GM12878 (cell line): ENCODE results near the gene KIAA1217. TPM values are rescaled to one million over a fixed set of nuclear protein-coding genes. Genes with fewer than 3 reads are reported as not detected.

ENCODE experiments used
- ATAC-seq: fragments of 200-7000 bp; cut with Tn5 transposase; 3 replicates; pipeline ENCODE4 v1.9.1; 2020; ENCODE audit warnings: mild to moderate bottlenecking, moderate library complexity
- BruUV-seq: library from RNA; stranded (reverse); fragments of 400-500 nt; replicated peaks from 2 replicates; lab custom pipeline; 2021; lab: Mats Ljungman, UMichigan
- CTCF ChIA-PET: fragments of 300-600 bp; sonication (Branson Sonifier 250); formaldehyde crosslinking; extraction: SDS; loops from one replicate; lab custom pipeline; 2021; ENCODE audit warnings: inconsistent platforms; lab: Yijun Ruan, JAX
- POLR2A ChIA-PET: fragments of 350-600 bp; formaldehyde crosslinking; extraction: SDS; loops from one replicate; lab custom pipeline; 2021; ENCODE audit warnings: inconsistent platforms; lab: Charles Lee
- RAD21 ChIA-PET: fragments of 300-600 bp; sonication (Branson Sonifier 250); formaldehyde crosslinking; loops from one replicate; lab custom pipeline; 2023; ENCODE audit warnings: antibody characterized with exemption; ENCODE audit not compliant: unreplicated experiment; lab: Charles Lee
- SMC1A ChIA-PET: fragments of 300-600 bp; sonication (Branson Sonifier 250); formaldehyde crosslinking; loops from one replicate; lab custom pipeline; 2023; ENCODE audit not compliant: unreplicated experiment, uncharacterized antibody; lab: Charles Lee
- DNase-seq: peaks from one replicate; pipeline ENCODE4 v3.0.0-alpha.2; 2011; ENCODE audit warnings: low read depth, low spot score
- FAIRE-seq: peaks from 3 replicates; lab custom pipeline; 2011; peaks lifted over from hg19 to GRCh38; lab: Jason Lieb, UNC
- H2AFZ ChIP-seq: 2 replicates; pipeline ENCODE4 v1.6.0; 2011; ENCODE audit warnings: low read depth, low read length, control low read depth; ENCODE audit not compliant: control insufficient read depth
- H3K27ac ChIP-seq: 2 replicates; pipeline ENCODE4 v1.5.1; 2011; ENCODE audit warnings: control low read depth; ENCODE audit not compliant: control insufficient read depth, insufficient read depth
- H3K27me3 ChIP-seq, 2 experiments: replicated peaks in 1 of 2; 2 replicates each; pipeline versions ENCODE4 v1.6.0 to v1.6.1; 2011; ENCODE audit warnings: low read length in 1 of 2; ENCODE audit not compliant: control insufficient read depth in 2 of 2, insufficient read depth in 2 of 2
- H3K36me3 ChIP-seq, 2 experiments: 2 replicates each; pipeline ENCODE4 v1.5.1; 2011; ENCODE audit warnings: low read length in 1 of 2; ENCODE audit not compliant: control insufficient read depth in 2 of 2, insufficient read depth in 2 of 2
- H3K4me1 ChIP-seq: 2 replicates; pipeline ENCODE4 v1.6.1; 2011; ENCODE audit warnings: mild to moderate bottlenecking, low read length, moderate library complexity, mixed read lengths; ENCODE audit not compliant: control insufficient read depth, insufficient read depth
- H3K4me2 ChIP-seq: 2 replicates; pipeline ENCODE4 v1.6.0; 2011; ENCODE audit warnings: control low read depth; ENCODE audit not compliant: control insufficient read depth, insufficient read depth
- H3K4me3 ChIP-seq: fragments of 200-600 bp; sonication (generic); 2 replicates; pipeline ENCODE4 v1.5.1; 2016
- H3K79me2 ChIP-seq: 2 replicates; pipeline ENCODE4 v1.6.0; 2011; ENCODE audit warnings: low read length; ENCODE audit not compliant: control insufficient read depth, insufficient read depth
- H3K9ac ChIP-seq: 2 replicates; pipeline ENCODE4 v1.8.0; 2011; ENCODE audit warnings: low read length, control low read depth, mixed read lengths; ENCODE audit not compliant: control insufficient read depth, insufficient read depth
- H3K9me3 ChIP-seq: replicated peaks from 3 replicates; pipeline ENCODE4 v1.5.1; 2011; ENCODE audit warnings: mild to moderate bottlenecking, low read length; ENCODE audit not compliant: control insufficient read depth, insufficient read depth
- H4K20me1 ChIP-seq: 2 replicates; pipeline ENCODE4 v1.6.0; 2011; ENCODE audit not compliant: control insufficient read depth, insufficient read depth
- ASH2L ChIP-seq: fragments of 300-600, 200-600 bp; sonication (generic); IDR thresholded peaks from 2 replicates; pipeline ENCODE4 v1.6.1; 2017; ENCODE audit warnings: low read depth, mild to moderate bottlenecking, borderline replicate concordance
- BCLAF1 ChIP-seq: fragments of 450-650 bp; IDR thresholded peaks from 2 replicates; pipeline ENCODE4 v1.6.1; 2017; ENCODE audit warnings: antibody characterized with exemption, mild to moderate bottlenecking, moderate library complexity
- CHD4 ChIP-seq: fragments of 200-600 bp; sonication (generic); IDR thresholded peaks from 2 replicates; pipeline ENCODE4 v1.6.1; 2016; ENCODE audit warnings: mild to moderate bottlenecking
- EGR1 ChIP-seq, 2 experiments: IDR thresholded peaks; 1 replicate in 1 of 2; 2 replicates in 1 of 2; pipeline ENCODE4 v1.6.1; 2011 to 2012; ENCODE audit warnings: low read depth in 2 of 2, low read length in 2 of 2, borderline replicate concordance in 1 of 2, mild to moderate bottlenecking in 1 of 2, moderate library complexity in 1 of 2
- JUNB ChIP-seq: IDR thresholded peaks from 2 replicates; pipeline ENCODE4 v1.6.1; 2016; ENCODE audit warnings: antibody characterized with exemption, mild to moderate bottlenecking
- MLLT1 ChIP-seq: fragments of 450-650 bp; IDR thresholded peaks from 2 replicates; pipeline ENCODE4 v1.6.1; 2016; ENCODE audit warnings: mild to moderate bottlenecking
- NBN ChIP-seq: fragments of 450-650 bp; IDR thresholded peaks from 2 replicates; pipeline ENCODE4 v1.6.1; 2016
- NFIC ChIP-seq: IDR thresholded peaks from 2 replicates; pipeline ENCODE4 v1.6.1; 2012; ENCODE audit warnings: low read depth, mild to moderate bottlenecking, inconsistent platforms, low read length, moderate library complexity
- NR2C2 ChIP-seq: IDR thresholded peaks from 2 replicates; pipeline ENCODE4 v1.6.1; 2011; ENCODE audit warnings: borderline replicate concordance, low read depth; ENCODE audit not compliant: control insufficient read depth, insufficient read length
- PBX3 ChIP-seq: IDR thresholded peaks from 2 replicates; pipeline ENCODE4 v1.6.1; 2011; ENCODE audit warnings: mild to moderate bottlenecking, low read depth, low read length, moderate library complexity; ENCODE audit not compliant: insufficient replicate concordance
- SUPT20H ChIP-seq: IDR thresholded peaks from 2 replicates; pipeline ENCODE4 v1.6.1; 2011; ENCODE audit warnings: low read depth, mild to moderate bottlenecking, low read length, moderate library complexity, borderline replicate concordance; ENCODE audit not compliant: control insufficient read depth
- TAF1 ChIP-seq: IDR thresholded peaks from 2 replicates; pipeline ENCODE4 v1.6.1; 2011; ENCODE audit warnings: mild to moderate bottlenecking, low read depth, low read length, borderline replicate concordance
- YBX1 ChIP-seq: fragments of 450-650 bp; IDR thresholded peaks from 2 replicates; pipeline ENCODE4 v1.6.1; 2016; ENCODE audit warnings: antibody characterized with exemption
- ZNF207 ChIP-seq: fragments of 450-650 bp; IDR thresholded peaks from 2 replicates; pipeline ENCODE4 v1.6.1; 2014; ENCODE audit warnings: antibody characterized with exemption, mild to moderate bottlenecking, borderline replicate concordance
- ZNF274 ChIP-seq: IDR thresholded peaks from one replicate; pipeline ENCODE4 v1.8.0; 2011; ENCODE audit not compliant: insufficient read length, insufficient read depth
- ZNF622 ChIP-seq: fragments of 450-650 bp; IDR thresholded peaks from 2 replicates; pipeline ENCODE4 v1.6.1; 2017; ENCODE audit warnings: mild to moderate bottlenecking, inconsistent platforms
- in situ Hi-C: fragments of 300-500 bp; cut with MboI; formaldehyde crosslinking; loops from 9 replicates; pipeline ENCODE4 v1.14.3; 2018; ENCODE audit warnings: mixed read lengths
- intact Hi-C: fragments of 100-400 bp; cut with micrococcal nuclease; formaldehyde crosslinking; loops from one replicate; pipeline ENCODE4 v1.14.2; 2022; ENCODE audit not compliant: unreplicated experiment
- polyA plus RNA-seq, 11 experiments: library from polyadenylated mRNA; depleted of rRNA in 4 of 11; unstranded in 6 of 11; stranded (reverse) in 5 of 11; fragments of >200 nt; fragmentation: Nextera tagmentation in 4 of 11; fragmentation: Illumina TruSeq in 1 of 11; extraction: Ambion mirVana in 4 of 11; extraction: Trizol in 1 of 11; gene quantifications; 1 replicate in 1 of 11; 2 replicates in 10 of 11; pipeline versions ENCODE4 v1.2.1 to v1.2.3, GENCODE V29; 2011 to 2016; ENCODE audit warnings: inconsistent platforms in 2 of 11, missing spikeins in 2 of 11, low read depth in 1 of 11
- total RNA-seq, 4 experiments: library from RNA; depleted of rRNA in 3 of 4; stranded (reverse); fragments of >200 nt in 3 of 4; fragmentation: Illumina TruSeq in 1 of 4; extraction: Trizol in 1 of 4; gene quantifications; 2 replicates each; pipeline versions ENCODE4 v1.2.1 to v1.2.3, GENCODE V29; 2013 to 2021

Gene KIAA1217
- total and polyA plus RNA-seq, 10 of the 15 experiments (the other 5 are each of a cell fraction or from before 2014, with no cell fraction given) = 0.57 to 3.8 (median 2.1) TPM

DNA sequence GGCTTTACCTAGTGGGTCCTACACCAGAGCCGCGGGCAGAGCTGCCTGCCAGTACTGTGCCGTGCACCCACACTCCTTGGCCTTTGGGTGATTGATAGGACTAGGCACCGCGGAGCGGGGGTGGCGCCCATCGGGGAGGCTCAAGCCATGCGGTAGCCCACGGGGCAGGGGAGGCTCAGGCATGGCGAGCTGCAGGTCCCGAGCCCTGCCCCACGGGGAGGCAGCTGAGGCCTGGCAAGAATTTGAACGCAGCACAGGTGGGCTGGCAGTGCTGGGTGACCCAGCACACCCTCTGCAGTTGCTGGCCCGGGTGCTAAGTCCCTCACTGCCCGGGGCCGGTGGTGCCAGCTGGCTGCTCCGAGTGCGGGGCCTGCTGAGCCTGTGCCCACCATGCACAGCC lies 32.3 kb upstream of the KIAA1217 start (continued):
- no peak for TF ChIP-seq BCLAF1
- TF ChIP-seq MLLT1 = no peak
- TF ChIP-seq SUPT20H = no peak

- SMC1A ChIA-PET = no interaction called here
- TF ChIP-seq JUNB (no peak), BCLAF1 (no peak), ASH2L (no peak), CHD4 (no peak), NR2C2 (no peak), ZNF274 (no peak), PBX3 (no peak), ZNF622 (no peak), NBN (no peak), TAF1 (no peak), NFIC (no peak), ZNF207 (no peak), YBX1 (no peak), EGR1 (IDR thresholded peaks at IDR 0.05; ENCODE audit: borderline replicate concordance in 1 of 2, low read depth in 2 of 2, low read length in 2 of 2) (no peak)
- TF ChIP-seq, all 136 proteins: peak for 0
- Histone ChIP-seq H3K4me2 (no peak overlapping the region), H4K20me1 (no peaks in the 10 kb centered on the region), H3K36me3 (no peaks in the 10 kb centered on the region), H3K9ac (no peak overlapping the region), H3K27ac (no peak overlapping the region), H3K79me2 (no peaks in the 10 kb centered on the region), H3K4me3 (no peak overlapping the region), H3K9me3 (no peaks in the 10 kb centered on the region), H3K4me1 (no peaks in the 10 kb centered on the region), H3K27me3 (no peaks in the 10 kb centered on the region), H2AFZ (no peak overlapping the region)
- ATAC-seq (no peak), FAIRE-seq (no peak), DNase-seq (no peak)
- BruUV-seq = no TSS peak
- ChIA-PET RAD21 (no interaction called here), CTCF (interaction anchor here (1.1 kb wide), 1 partner anchor 142 kb away, joined by 4 read pairs; no protein-coding TSS in a partner anchor), POLR2A (no interaction called here)
- intact Hi-C loops (no loop called here), in situ Hi-C loops (no loop called here)
Measured at GRCh38 chr10:24177636-24178035, 31.3 kb upstream of the KIAA1217 start.
